ENCODE measurements around the gene ATXN7L1.
A peak's percentile ranks its signal among the peaks of the same experiment; 100 is the strongest.
"Not testable (repeated sequence)": the region's sequence is repeated elsewhere in the genome, so short reads cannot be mapped to it uniquely, and the experiment has no call there.

The ATXN7L1 gene

DNA sequence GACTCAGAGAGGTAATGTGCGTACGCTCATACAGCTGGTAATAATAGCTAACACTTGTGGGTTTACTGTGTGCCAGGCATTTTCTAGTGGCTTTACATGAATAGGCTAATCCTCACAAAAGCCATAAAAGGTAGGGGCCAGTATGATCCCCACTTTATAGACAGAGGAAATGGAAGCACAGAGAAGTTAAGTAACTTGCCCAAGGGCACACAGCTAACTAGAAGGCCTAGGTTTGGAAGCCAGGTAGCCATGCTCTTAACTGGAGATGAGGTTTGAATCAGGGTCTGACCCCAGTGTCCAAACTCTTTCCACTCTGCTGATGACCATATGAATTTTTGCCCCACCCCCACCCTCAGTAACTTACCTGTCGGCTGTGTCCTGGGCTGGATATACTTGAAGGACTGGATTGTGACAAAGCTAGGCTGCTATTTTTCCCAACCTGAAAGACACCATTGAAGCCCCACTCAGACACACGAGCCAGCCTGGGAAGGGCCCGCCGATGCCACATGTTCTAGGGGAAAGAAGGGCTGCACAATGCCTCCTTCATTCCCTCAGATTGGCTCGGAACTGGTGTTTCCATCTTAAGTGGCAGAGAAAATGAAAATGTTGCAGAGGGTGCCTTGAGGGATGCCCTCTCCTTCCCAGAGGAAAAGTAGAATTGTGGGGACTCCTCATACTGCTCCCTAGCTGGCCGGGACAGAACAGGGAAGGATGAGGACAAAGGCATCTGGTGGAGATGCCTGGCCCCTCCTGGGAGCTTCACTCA lies 266.1 kb downstream of the ATXN7L1 start:
- no peak for DNase-seq

DNA sequence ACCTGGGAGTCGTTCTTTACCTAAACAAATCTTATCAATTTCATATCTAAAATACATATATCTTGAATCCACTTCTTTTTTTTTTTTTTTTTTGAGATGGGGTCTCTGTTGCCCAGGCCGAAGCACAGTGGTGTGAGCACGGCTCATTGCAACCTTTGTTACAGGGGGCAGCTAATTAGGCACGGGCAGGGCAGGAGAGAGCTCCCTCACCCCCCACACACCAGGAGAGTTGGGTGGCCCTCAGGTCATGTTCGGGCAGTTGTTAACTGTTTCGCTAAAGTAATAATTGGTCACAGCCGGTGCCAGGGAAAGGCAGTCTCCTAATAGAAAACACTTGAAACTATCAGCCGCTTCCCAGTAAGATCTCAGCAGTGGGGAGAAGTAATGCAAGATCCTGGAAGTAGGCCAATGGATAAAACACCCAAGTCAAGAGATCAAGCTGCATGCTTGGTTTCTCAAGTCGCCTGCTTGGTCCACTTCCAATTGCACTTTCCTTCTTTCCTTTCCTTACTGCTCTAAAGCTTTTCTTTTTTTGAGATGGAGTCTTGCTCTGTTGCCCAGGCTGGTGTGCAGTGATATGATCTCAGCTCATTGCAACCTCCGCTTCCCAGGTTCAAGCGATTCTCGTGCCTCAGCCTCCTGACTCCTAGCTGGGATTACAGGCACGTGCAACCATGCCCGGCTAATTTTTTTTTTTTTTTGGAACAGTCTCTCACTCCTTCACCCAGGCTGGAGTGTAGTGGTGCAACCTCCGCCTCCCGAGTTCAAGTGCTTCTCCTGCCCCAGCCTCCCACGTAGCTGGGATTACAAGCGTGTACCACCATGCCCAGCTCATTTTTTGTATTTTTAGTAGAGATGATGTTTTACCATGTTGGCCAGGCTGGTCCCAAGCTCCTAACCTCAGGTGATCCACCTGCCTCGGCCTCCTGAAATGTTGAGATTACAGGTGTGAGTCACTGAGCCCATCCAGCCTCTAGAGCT lies 273.8 kb downstream of the ATXN7L1 start:
- DNase-seq = peak; percentile 47

DNA sequence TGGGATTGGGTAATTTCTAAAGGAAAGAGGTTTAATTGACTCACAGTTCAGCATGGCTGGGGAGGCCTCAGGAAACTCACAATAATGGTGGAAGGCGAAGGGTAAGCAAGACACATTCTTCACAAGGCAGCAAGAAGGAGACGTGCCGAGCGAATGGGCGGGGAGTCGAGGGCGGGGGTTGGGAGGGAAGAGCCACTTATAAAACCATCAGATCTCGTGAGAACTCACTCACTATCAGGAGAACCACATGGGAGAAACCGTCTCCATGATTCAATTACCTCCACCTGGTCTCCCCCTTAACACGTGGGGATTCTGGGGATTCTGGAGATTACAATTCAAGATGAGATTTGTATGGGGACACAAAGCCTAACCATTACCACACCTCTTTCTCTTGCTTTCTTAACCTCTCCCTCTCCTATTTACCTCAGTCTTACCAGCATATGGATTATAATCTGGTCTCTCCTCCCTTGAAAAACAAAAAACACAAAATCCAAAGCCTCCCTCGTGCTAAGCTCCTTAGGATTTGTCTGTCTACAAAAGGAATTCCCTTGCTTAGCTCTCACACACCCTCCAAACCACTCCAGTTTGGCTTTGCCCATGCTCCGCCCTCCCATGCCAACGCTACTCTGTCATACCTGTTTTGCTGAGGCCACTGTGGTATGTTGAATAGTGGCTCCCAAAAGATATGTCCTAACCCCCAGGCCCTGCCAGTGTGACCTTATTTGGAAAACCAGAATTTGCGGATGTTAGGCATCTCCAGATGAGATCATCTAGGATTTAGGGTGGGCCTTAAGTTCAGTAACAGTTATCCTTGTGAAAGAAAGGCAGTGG lies 275.5 kb downstream of the ATXN7L1 start:
- DNase-seq = peak; percentile 61

DNA sequence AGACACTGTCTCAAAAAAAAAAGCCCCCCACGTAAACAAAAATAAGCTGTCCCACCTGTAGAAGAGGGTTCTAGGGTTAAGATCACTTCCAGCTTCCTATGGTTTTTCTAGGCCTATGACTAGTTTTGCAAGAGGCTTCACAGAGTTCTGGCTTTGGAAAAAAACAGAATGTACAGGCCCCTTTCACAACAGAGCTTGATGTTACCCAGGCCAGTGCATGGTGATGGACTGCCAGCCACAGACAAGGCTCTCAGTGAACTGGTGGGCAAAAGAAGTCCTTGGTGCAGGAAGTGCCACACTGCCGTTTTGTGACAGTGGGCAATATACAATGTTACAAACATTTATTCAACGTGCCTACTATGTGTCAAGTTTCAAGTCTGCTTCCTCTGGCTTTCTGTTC lies 276.8 kb downstream of the ATXN7L1 start:
- no peak for DNase-seq

DNA sequence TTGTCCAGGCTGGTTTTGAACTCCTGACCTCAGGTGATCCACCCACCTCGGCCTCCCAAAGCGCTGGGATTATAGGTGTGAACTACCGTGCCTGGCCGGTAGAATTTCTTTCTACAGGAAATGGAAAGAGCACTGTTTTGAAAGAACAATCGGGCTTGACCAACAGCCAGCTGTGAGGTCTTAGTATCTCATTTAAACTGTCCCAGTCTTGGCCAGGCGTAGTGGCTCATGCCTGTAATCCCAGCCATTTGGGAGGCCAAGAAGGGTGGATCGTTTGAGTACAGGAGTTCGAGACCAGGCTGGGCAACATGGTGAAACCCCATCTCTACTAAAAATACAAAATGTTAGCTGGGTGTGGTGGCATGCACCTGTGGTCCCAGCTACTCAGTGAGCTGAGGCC lies 277.3 kb downstream of the ATXN7L1 start:
- DNase-seq = not testable (repeated sequence)

DNA sequence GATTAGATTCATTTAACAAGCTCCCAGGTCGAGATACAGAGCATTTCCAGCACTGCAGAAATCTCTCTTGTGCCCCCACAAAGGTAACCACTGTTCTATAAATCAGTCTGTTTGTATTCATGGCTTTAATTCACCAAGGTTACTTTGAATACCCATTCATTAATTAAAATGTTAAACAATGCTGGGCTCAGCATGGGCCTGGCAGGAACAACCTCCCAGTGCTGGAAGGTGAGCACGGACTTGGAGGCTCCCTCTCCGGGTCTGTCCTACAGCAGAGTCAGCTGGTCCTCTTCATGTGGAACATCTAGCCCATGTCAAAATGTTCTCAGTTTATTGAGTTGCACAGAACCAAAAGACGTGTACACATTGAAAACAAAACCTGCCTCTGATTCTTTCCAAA lies 279.5 kb downstream of the ATXN7L1 start:
- no peak for DNase-seq

DNA sequence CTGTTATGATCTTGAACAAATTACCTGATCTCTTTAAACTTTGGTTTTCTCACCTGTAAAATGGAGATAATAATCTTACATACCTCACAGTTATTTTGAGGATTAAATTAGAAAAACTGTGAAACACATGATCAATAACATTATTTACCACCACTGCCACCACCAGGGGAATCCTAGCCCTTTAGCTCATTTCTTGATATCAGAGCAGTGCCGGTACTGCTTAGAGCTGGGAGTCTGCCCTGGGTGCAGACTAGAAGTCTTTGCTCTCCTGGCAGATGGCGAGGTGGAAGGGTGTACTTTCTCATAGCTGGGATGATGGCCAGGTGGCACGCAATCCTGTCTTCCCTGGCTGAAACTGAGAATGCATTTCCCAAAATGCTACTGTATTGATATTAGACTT lies 282.4 kb downstream of the ATXN7L1 start:
- no peak for DNase-seq

DNA sequence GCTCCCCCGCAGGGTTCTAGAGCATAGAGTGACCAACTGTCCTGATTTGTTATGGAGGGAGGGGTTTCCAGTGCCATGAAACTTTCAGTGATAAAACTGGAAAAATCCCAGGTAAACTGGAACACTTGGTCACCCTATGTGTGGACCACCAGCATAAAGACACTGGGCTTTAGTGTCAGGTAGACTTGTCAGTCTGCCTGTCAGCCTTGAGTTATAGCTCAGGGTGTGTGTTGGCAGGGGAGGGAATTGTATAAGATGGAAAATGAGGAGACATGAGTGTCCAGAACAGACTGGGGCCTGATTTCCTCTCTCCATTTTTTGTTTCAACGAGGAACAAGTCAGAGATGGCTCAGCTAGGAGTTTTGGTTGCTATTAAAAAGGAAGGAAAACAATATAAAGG lies 284.9 kb downstream of the ATXN7L1 start:
- no peak for DNase-seq

DNA sequence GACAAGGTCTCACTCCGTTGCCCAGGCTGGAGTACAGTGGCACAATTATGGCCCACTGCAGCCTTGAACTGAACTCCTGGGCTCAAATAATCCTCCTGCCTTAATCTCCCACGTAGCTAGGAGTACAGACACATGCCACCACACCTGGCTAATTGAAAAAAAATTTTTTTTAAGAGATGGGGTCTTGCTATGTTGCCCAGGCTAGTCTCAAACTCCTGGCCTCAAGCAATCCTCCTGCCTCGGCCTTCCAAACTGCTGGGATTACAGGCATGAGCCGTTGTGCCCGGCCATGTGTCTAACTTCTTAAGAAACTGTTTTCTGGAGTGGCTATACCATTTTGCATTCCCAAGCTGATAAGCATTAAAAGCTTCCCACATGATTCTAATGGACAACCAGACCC lies 285.6 kb downstream of the ATXN7L1 start:
- no peak for DNase-seq

DNA sequence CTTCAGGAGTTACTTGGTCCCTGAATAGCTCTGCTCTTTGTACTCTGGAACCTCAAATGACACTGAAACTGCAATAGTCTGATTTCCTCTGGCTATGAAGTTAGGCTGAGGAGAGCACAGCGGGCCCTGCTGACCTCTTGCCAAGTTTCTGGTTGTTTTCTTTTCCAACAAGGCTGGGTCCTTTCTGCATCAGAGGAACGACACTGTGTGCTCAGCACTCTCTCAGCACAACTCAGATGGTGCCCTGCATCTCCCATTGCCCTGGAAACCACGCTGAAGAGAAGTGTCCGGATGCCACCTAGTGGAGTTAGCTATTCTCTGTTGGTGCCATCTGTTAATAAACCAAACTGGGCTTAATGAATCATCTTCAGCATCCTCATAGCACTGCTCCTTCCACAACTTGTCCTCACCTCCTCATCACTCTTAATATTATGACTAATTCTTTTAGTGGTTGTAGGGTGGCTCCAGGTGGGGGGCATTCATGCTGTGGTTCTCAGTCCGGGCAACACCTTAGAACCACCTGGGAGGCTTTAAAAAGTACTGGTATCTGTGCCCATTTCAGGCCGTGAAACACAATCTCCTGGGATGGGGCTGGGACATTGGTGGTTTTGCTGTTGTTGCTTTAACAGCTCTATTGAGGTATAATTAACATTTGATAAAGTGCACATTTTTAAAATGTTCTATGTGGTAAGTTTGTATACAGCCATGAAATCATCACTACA lies 286.9 kb downstream of the ATXN7L1 start:
- peak; percentile 87 for DNase-seq

DNA sequence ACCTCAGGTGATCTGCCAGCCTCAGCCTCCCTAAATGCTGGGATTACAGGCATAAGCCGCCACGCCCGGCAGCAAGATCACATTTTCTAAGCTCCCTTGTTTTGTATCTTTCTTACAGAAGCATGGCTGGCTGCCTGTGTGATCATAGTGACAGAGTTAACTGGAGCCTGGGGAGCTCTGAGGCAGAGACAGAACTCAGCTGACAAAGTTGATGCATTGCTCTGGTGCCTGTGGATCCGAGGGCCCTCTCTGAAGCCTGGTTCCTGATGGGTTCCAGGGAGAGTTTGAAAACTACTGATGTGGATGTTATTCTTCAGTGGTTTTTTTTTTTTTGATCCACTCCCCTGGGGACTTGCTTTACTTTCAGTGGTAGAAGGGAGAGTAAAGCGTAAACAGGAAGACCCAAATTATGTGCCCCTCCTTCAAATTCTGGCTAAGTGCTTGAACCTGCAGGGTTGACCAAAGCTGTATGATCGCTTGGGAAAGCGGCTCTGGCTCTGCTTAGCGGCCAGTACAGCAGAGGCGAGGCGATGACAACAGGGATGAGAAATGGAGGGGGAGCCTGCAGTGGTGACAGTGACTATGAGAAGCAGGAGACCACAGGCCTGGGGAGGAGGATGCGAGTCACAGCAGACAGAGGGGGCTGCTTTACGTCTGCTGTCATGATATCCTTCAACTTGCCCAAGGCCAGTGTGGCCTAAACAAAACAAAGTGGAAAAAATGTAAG lies 288.3 kb downstream of the ATXN7L1 start:
- DNase-seq = peak; percentile 60

DNA sequence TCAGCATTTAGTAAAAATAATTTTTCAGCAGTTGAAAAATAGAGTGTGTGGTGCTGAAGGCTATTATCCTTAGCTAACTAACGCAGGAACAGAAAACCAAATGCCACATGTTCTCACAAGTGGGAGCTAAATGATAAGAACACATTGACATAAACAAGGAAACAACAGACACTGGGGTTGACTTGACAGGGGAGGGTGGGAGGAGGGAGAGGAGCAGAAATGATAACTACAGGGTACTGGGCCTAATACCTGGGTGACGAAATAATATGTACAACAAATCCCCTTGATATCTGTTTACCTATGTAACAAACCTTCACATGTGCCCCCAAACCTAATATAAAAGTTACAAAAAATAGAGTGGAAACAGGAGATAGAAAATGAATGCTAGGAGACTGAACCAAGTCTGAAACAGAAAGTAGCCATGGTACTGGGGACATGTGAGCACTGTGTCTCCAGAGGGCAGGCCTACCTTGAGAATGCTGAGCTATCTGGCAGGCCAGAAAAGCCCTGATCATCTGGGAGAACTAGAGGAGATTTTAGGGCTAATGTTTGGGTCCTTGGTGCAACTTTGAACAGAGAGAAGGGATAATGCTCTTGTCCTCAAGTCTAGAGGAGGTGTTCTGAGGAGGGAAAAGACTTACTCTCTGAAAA lies 290.4 kb downstream of the ATXN7L1 start:
- DNase-seq = no peak

DNA sequence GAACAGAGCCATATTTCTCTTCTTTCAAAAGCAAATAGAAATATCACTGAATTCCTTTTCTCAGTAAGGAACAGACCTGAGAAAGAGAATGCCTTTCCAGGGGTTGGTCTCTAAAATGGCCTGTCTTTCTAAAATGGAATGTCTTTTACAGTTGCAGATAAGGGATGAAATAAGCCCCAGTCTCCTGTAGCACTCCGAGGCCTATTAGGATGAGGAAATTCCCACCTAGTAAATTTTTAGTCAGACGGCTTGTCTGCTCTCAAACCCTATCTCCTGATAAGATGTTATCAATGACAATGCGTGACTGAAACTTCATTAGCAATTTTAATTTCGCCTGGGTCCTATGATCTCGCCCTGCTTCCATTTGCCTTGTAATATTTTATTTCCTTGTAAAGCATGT lies 292.2 kb downstream of the ATXN7L1 start:
- no peak for DNase-seq

DNA sequence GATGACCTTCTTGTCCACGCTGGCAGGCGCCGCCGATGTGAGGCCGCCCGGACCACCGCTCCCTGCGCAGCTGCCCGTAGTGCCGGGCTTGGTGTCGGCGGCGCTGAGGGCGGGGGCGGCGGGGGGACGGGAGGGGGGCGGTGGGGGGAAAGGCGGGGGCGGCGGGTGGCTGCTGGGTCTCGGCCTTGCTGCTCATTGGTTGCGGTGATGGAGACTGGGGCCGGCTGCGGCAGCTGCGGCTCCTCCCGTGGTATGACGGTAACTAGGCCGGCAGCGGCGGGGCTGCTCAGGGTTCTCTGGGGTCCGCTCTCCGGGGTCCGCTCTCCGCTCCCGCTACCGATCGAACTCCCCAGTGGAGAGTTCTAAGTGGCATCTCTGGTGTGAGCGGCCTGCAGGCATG lies 293.3 kb downstream of the ATXN7L1 start:
- DNase-seq = no peak

DNA sequence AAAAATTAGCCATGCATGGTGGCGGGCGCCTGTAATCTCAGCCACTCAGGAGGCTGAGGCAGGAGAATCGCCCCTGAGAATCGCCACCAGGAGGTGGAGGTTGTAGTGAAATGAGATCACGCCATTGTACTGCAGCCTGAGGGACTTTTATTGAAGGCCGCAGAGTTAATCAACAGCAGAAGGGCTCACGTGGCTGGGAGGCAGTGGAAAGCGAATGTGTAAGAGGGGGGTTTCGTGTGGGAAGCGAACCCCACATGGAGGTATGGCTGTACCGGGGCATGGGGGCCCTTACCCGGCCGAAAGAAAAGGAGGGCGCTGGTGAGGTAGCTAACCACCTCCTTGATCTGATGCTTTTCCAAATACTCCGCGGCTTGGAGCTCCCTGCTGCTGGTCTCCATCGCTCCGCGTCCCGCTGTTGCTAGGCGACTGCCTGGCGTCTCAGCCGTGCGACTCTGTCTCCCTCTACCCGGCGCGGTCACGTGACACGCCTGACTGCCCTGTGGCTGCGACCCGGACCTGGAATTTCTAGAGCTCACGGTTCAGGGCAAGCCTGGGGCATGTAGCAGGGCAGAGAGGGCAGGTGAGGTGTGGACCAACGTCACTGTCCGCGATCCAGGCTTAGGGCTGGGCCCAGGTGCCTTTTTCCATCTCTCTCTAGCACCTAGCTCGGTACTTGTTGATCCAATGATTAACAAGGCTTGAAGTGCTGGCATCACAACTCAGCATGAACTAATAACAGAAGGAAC lies 295.2 kb downstream of the ATXN7L1 start, which contains the start of gene EFCAB10:
TSS of gene EFCAB10 (minus strand) at position 428 of the 746 bp plus-strand sequence. CDS start at position 398, 30 bp downstream.
- peak; percentile 47 for DNase-seq

DNA sequence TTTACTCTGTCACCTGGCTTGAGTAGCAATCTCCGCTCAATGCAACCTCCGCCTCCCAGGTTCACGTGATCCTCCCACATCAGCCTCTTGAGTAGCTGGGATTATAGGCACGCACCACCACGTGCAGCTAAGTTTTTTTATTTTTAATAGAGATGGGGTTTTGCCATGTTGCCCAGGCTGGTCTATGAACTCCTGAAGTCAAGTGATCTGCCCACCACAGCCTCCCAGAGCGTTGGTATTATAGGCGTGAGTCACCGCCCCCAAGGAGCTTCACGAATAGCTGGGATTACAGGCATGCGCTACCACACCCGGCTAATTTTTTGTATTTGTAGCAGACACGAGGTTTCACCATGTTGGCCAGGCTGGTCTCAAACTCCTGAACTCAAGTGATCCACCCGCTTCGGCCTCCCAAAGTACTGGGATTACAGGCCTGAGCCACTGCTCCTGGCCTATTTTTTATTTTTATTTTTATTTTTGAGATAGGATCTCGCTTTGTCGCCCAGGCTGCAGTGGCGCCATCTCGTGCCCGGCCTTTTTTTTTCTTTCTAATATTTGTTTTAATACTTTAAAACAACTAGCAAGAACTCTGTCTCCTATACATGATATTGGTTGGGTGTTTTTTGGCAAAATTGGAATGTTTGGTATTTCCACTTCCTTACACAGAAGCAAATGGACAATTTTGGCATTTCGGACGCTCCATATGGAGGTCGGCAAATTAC lies 296.2 kb downstream of the ATXN7L1 start:
- DNase-seq = peak; percentile 50

DNA sequence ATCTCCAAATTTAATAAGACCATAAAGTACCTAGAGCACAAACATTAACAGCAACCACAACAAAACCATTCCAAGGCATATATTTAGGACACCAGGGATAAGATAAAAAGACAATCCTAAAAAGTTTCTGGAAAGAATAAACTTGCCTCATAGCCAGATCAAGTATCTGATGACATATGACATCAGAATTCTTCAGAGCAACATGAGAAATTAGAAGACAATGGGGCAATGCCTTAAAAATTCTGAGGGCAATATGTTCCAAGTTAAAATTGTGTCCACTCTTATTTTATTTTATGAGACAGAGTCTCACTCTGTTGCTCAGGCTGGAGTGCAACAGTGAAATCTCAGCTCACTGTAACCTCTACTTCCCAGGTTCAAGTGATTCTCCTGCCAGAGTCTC lies 297.9 kb downstream of the ATXN7L1 start:
- peak; percentile 27 for DNase-seq

DNA sequence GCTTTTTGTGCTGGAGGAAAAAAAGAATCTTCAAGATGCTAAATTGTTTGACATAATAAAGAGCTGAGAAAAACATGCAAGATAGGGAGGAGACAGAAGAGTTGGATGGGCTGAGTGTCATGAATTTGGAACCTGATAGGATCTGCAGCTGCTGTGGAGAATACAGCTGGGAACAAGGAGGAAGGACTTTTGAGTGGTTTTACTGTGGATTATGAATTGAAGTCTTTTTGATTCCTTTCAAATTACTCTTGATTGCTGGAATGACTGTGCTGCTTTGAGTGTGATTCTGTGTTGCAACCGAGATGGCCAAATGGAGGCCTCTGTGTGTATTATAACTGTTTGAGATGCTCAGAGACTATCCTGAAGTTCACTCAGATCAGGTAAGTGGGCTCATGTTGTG lies 299.1 kb downstream of the ATXN7L1 start:
- DNase-seq = no peak

DNA sequence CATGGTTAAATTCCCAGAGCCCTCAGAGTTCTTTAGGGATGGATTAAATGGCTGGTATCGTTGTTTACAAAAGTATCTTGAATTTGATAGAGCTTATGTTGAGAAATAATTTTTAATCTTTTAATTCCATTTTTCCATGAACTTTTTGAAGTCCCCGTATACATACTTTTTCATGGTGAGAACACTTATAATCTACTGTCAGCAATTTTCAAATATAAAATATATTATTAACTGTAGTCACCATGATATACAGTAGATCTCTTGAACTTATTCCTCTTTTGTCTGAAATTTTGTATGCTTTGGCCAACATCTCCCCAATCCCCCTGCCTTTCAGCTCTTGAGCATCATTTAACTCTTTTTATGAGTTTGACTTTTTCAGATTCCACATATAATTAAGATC lies 304.5 kb downstream of the ATXN7L1 start:
- no peak for DNase-seq
